Measurements from ENCODE around the gene ZFYVE28. TPM values are rescaled to one million over a fixed set of nuclear protein-coding genes. Genes with fewer than 3 reads are reported as not detected.

The ZFYVE28 gene
- total RNA-seq, 2 experiments from 2014 or later: 3.8 to 4.6 TPM

- Mint-ChIP-seq H3K4me1 (no peaks in the 10 kb centered on the region), H3K4me3 (no peak overlapping the region), H3K27ac (no peak overlapping the region), H3K27me3 (no peaks in the 10 kb centered on the region), H3K36me3 (no peaks in the 10 kb centered on the region), H3K9me3 (no peaks in the 10 kb centered on the region)
- no peak for DNase-seq
Observed at GRCh38 chr4:2450394-2451035, 32.1 kb upstream of the ZFYVE28 start.

- no peak for DNase-seq
- Mint-ChIP-seq H3K4me3 (no peak overlapping the region), H3K27ac (no peak overlapping the region), H3K36me3 (no peaks in the 10 kb centered on the region), H3K9me3 (no peaks in the 10 kb centered on the region), H3K4me1 (no peaks in the 10 kb centered on the region), H3K27me3 (no peaks in the 10 kb centered on the region)
Observed at GRCh38 chr4:2449511-2450392, 31.3 kb upstream of the ZFYVE28 start.

- Mint-ChIP-seq H3K4me1 (no peaks in the 10 kb centered on the region), H3K27me3 (no peaks in the 10 kb centered on the region), H3K27ac (no peak overlapping the region), H3K4me3 (no peak overlapping the region), H3K36me3 (no peaks in the 10 kb centered on the region), H3K9me3 (no peaks in the 10 kb centered on the region)
- DNase-seq: no peak
Observed at GRCh38 chr4:2449051-2449450, 30.6 kb upstream of the ZFYVE28 start.

GRCh38 chr4:2448589-2448988 lies 30.1 kb upstream of the ZFYVE28 start:
- Mint-ChIP-seq H3K27me3 (no peaks in the 10 kb centered on the region), H3K4me1 (no peaks in the 10 kb centered on the region), H3K36me3 (no peaks in the 10 kb centered on the region), H3K9me3 (no peaks in the 10 kb centered on the region), H3K4me3 (no peak overlapping the region), H3K27ac (no peak overlapping the region)
- no peak for DNase-seq

GRCh38 chr4:2446656-2447564 lies 28.5 kb upstream of the ZFYVE28 start:
- no peak overlapping the region for H3K27ac Mint-ChIP-seq
- H3K4me1 Mint-ChIP-seq: no peaks in the 10 kb centered on the region
- no peaks in the 10 kb centered on the region for H3K27me3 Mint-ChIP-seq
- H3K36me3 Mint-ChIP-seq: no peaks in the 10 kb centered on the region
- H3K9me3 Mint-ChIP-seq: no peaks in the 10 kb centered on the region
- DNase-seq: no peak
- no peak overlapping the region for H3K4me3 Mint-ChIP-seq

- no peaks in the 10 kb centered on the region for H3K36me3 Mint-ChIP-seq
Observed at GRCh38 chr4:2445571-2445970, 27.1 kb upstream of the ZFYVE28 start.

GRCh38 chr4:2445130-2445529 lies 26.7 kb upstream of the ZFYVE28 start:
- no peaks in the 10 kb centered on the region for H3K27me3 Mint-ChIP-seq
- no peak for DNase-seq
- no peaks in the 10 kb centered on the region for H3K9me3 Mint-ChIP-seq
- H3K4me3 Mint-ChIP-seq: no peak overlapping the region
- peaks cover 2% of the 10 kb centered on the region for H3K4me1 Mint-ChIP-seq
- H3K36me3 Mint-ChIP-seq: no peaks in the 10 kb centered on the region
- no peak overlapping the region for H3K27ac Mint-ChIP-seq

More at GRCh38 chr4:2445571-2445970, 27.1 kb upstream of the ZFYVE28 start:
- DNase-seq: no peak
- Mint-ChIP-seq H3K9me3 (no peaks in the 10 kb centered on the region), H3K27me3 (no peaks in the 10 kb centered on the region), H3K4me3 (no peak overlapping the region), H3K4me1 (peaks cover 2% of the 10 kb centered on the region), H3K27ac (no peak overlapping the region)

- Mint-ChIP-seq H3K36me3 (no peaks in the 10 kb centered on the region), H3K4me1 (peaks cover 4% of the 10 kb centered on the region), H3K27ac (no peak overlapping the region), H3K4me3 (no peak overlapping the region), H3K27me3 (no peaks in the 10 kb centered on the region), H3K9me3 (no peaks in the 10 kb centered on the region)
- DNase-seq: no peak
Observed at GRCh38 chr4:2443956-2444740, 25.7 kb upstream of the ZFYVE28 start.

GRCh38 chr4:2443061-2443730 lies 24.8 kb upstream of the ZFYVE28 start:
- no peaks in the 10 kb centered on the region for H3K27me3 Mint-ChIP-seq
- H3K4me1 Mint-ChIP-seq: peaks cover 4% of the 10 kb centered on the region
- H3K36me3 Mint-ChIP-seq: no peaks in the 10 kb centered on the region
- no peak for DNase-seq
- H3K4me3 Mint-ChIP-seq: no peak overlapping the region
- no peak overlapping the region for H3K27ac Mint-ChIP-seq
- H3K9me3 Mint-ChIP-seq: no peaks in the 10 kb centered on the region

GRCh38 chr4:2442175-2442993 lies 23.9 kb upstream of the ZFYVE28 start:
- Mint-ChIP-seq H3K4me3 (no peak overlapping the region), H3K27ac (no peak overlapping the region), H3K4me1 (peaks cover 4% of the 10 kb centered on the region), H3K36me3 (no peaks in the 10 kb centered on the region), H3K9me3 (no peaks in the 10 kb centered on the region), H3K27me3 (no peaks in the 10 kb centered on the region)
- no peak for DNase-seq

- DNase-seq: peak; percentile 82
- no peaks in the 10 kb centered on the region for H3K27me3 Mint-ChIP-seq
- H3K9me3 Mint-ChIP-seq: no peaks in the 10 kb centered on the region
- peaks cover 4% of the 10 kb centered on the region for H3K4me1 Mint-ChIP-seq
- no peak overlapping the region for H3K4me3 Mint-ChIP-seq
- no peak overlapping the region for H3K27ac Mint-ChIP-seq
- no peaks in the 10 kb centered on the region for H3K36me3 Mint-ChIP-seq
Observed at GRCh38 chr4:2441393-2442174, 23.1 kb upstream of the ZFYVE28 start.

GRCh38 chr4:2438822-2439718 lies 20.6 kb upstream of the ZFYVE28 start:
- H3K9me3 Mint-ChIP-seq: no peaks in the 10 kb centered on the region

More at GRCh38 chr4:2438822-2439718, 20.6 kb upstream of the ZFYVE28 start:
- Mint-ChIP-seq H3K4me1 (peaks cover 4% of the 10 kb centered on the region), H3K27ac (no peak overlapping the region), H3K36me3 (no peaks in the 10 kb centered on the region), H3K27me3 (no peaks in the 10 kb centered on the region), H3K4me3 (no peak overlapping the region)
- no peak for DNase-seq

Measured in activated naive CD8-positive, alpha-beta T cell treated with anti-CD3 and anti-CD28 coated beads for 36 hours (primary cell).